ENCODE results near the gene CREB3.

GRCh38 chr9:35691757-35692301, 40.6 kb upstream of the CREB3 start:
- TF ChIP-seq CTCF (IDR thresholded peaks at IDR 0.05; ENCODE audit: poor library complexity, severe bottlenecking), result no peak
- no peak for TF ChIP-seq RAD21 (conservative IDR thresholded peaks at IDR 0.05)
- TF ChIP-seq EZH2 (IDR thresholded peaks at IDR 0.05; ENCODE audit: borderline replicate concordance, insufficient read depth, low read length, poor library complexity, severe bottlenecking), result no peak
- no peak for TF ChIP-seq SMC3 (conservative IDR thresholded peaks at IDR 0.05; ENCODE audit: poor library complexity)

All from neural cell (in vitro differentiated cells).